ENCODE measurements around the gene OSBPL2. TPM values are rescaled to one million over a fixed set of nuclear protein-coding genes. Genes with fewer than 3 reads are reported as not detected.

The OSBPL2 gene
- total RNA-seq, 1 experiment from 2014 or later: 36.9 TPM

GRCh38 chr20:62291251-62292066, 53.1 kb downstream of the OSBPL2 start:
- ChIA-PET POLR2A (no interaction called here), CTCF (interaction anchor here (0.7 to 1.2 kb wide), 2 partner anchors 11 to 281 kb away, joined by 3 read pairs; no protein-coding TSS in a partner anchor), RAD21 (ENCODE audit: low non-redundant PET in 1 of 2, low total read pairs in 2 of 2, uncharacterized antibody in 2 of 2, unreplicated experiment in 2 of 2) (no interaction called here)
- Histone ChIP-seq H3K79me2 (ENCODE audit: insufficient read depth, low read length) (no peaks in the 10 kb centered on the region), H3K27ac (ENCODE audit: low read depth, low read length) (no peak overlapping the region), H3K27me3 (ENCODE audit: insufficient read depth, low read length) (no peaks in the 10 kb centered on the region), H3K9me2 (ENCODE audit: insufficient read depth) (no peaks in the 10 kb centered on the region), H2AFZ (ENCODE audit: low read depth, low read length, poor library complexity, severe bottlenecking) (no peak overlapping the region), H3K9me3 (ENCODE audit: control insufficient read depth in 1 of 2, insufficient read depth in 1 of 2, low read depth in 1 of 2, low read length in 2 of 2) (no peaks in the 10 kb centered on the region), H3K36me3 (ENCODE audit: control insufficient read depth in 1 of 2, insufficient read depth in 2 of 2, low read length in 2 of 2) (peaks cover 5 to 6% of the 10 kb centered on the region in 2 experiments; a peak in 2 of 4 replicates), H3K4me2 (ENCODE audit: low read length) (no peak overlapping the region), H3K9ac (ENCODE audit: low read length) (no peak overlapping the region), H4K20me1 (ENCODE audit: insufficient read depth) (no peaks in the 10 kb centered on the region), H3K4me3 (replicated peaks in 1 of 2; ENCODE audit: low read depth in 1 of 2, low read length in 2 of 2) (no peak overlapping the region), H3K4me1 (ENCODE audit: control insufficient read depth in 1 of 2, insufficient read depth in 2 of 2, low read length in 2 of 2) (no peaks in the 10 kb centered on the region)
- no peak for ATAC-seq
- TF ChIP-seq, protein P1, sequence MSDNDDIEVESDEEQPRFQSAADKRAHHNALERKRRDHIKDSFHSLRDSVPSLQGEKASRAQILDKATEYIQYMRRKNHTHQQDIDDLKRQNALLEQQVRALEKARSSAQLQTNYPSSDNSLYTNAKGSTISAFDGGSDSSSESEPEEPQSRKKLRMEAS (IDR thresholded peaks at IDR 0.05): no peak
- TF ChIP-seq SIN3A (IDR thresholded peaks at IDR 0.05; ENCODE audit: low read depth) (no peak), FOSL1 (IDR thresholded peaks at IDR 0.05; ENCODE audit: low read depth) (no peak), EGR1 (IDR thresholded peaks at IDR 0.05; ENCODE audit: low read depth) (no peak), CTCF (IDR thresholded peaks at IDR 0.05 in 2 of 3, conservative IDR thresholded peaks at IDR 0.05 in 1 of 3; ENCODE audit: borderline replicate concordance in 1 of 3, insufficient read depth in 1 of 3, low read depth in 2 of 3, low read length in 2 of 3) (no peak), POLR2A (IDR thresholded peaks at IDR 0.05; ENCODE audit: borderline replicate concordance, extremely low read depth, insufficient read depth, insufficient read length) (no peak), ZFX (IDR thresholded peaks at IDR 0.05) (no peak), YY1 (IDR thresholded peaks at IDR 0.05; ENCODE audit: extremely low read depth, insufficient replicate concordance, low read depth, low read length) (no peak), SP1 (IDR thresholded peaks at IDR 0.05; ENCODE audit: low read depth) (no peak), SRF (IDR thresholded peaks at IDR 0.05; ENCODE audit: low read depth) (no peak), CEBPB (IDR thresholded peaks at IDR 0.05; ENCODE audit: low read depth) (no peak), ZNF274 (IDR thresholded peaks at IDR 0.05; ENCODE audit: low read depth, low read length) (no peak), POLR2AphosphoS5 (IDR thresholded peaks at IDR 0.05; ENCODE audit: low read depth, low read length) (no peak), RAD21 (IDR thresholded peaks at IDR 0.05; ENCODE audit: low read depth) (no peak), EZH2 (IDR thresholded peaks at IDR 0.05) (no peak), CBX3 (IDR thresholded peaks at IDR 0.05; ENCODE audit: low read depth) (no peak), ELF1 (IDR thresholded peaks at IDR 0.05; ENCODE audit: borderline replicate concordance, low read depth) (no peak)
- TF ChIP-seq, protein P2, sequence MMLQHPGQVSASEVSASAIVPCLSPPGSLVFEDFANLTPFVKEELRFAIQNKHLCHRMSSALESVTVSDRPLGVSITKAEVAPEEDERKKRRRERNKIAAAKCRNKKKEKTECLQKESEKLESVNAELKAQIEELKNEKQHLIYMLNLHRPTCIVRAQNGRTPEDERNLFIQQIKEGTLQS (IDR thresholded peaks at IDR 0.05): no peak
- TF ChIP-seq, protein P3, sequence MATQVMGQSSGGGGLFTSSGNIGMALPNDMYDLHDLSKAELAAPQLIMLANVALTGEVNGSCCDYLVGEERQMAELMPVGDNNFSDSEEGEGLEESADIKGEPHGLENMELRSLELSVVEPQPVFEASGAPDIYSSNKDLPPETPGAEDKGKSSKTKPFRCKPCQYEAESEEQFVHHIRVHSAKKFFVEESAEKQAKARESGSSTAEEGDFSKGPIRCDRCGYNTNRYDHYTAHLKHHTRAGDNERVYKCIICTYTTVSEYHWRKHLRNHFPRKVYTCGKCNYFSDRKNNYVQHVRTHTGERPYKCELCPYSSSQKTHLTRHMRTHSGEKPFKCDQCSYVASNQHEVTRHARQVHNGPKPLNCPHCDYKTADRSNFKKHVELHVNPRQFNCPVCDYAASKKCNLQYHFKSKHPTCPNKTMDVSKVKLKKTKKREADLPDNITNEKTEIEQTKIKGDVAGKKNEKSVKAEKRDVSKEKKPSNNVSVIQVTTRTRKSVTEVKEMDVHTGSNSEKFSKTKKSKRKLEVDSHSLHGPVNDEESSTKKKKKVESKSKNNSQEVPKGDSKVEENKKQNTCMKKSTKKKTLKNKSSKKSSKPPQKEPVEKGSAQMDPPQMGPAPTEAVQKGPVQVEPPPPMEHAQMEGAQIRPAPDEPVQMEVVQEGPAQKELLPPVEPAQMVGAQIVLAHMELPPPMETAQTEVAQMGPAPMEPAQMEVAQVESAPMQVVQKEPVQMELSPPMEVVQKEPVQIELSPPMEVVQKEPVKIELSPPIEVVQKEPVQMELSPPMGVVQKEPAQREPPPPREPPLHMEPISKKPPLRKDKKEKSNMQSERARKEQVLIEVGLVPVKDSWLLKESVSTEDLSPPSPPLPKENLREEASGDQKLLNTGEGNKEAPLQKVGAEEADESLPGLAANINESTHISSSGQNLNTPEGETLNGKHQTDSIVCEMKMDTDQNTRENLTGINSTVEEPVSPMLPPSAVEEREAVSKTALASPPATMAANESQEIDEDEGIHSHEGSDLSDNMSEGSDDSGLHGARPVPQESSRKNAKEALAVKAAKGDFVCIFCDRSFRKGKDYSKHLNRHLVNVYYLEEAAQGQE (IDR thresholded peaks at IDR 0.05; ENCODE audit: low read depth): no peak
- intact Hi-C loops (cut with micrococcal nuclease): no loop called here
- BruUV-seq (replicated peaks): no TSS peak
- no peak for DNase-seq (ENCODE audit: low read depth, low spot score)

Measured in HCT116 (cell line).